Stimulated activated CD8-positive, alpha-beta memory T cell treated with anti-CD3 and anti-CD28 coated beads, Interleukin-2, amount 100 ng/mL, for 1 hour (primary cell): Measurements from ENCODE around the gene STRN4.
A peak's percentile ranks its signal among the peaks of the same experiment; 100 is the strongest.

ENCODE experiments used
- DNase-seq, 2 donors: peaks; one replicate each; pipeline ENCODE4 v3.0.0-alpha.2; 2020; ENCODE audit warnings: low read depth in 2 of 2

Gene STRN4

GRCh38 chr19:46726551-46726950 is 19.7 kb downstream of the STRN4 start:
- no peak for DNase-seq

- no peak for DNase-seq
Observed at GRCh38 chr19:46725859-46726393, 20.3 kb downstream of the STRN4 start.

- DNase-seq: no peak
Observed at GRCh38 chr19:46725036-46725820, 21.0 kb downstream of the STRN4 start.

GRCh38 chr19:46724468-46724867 is 21.8 kb downstream of the STRN4 start:
- DNase-seq: no peak

GRCh38 chr19:46723471-46723870 is 22.8 kb downstream of the STRN4 start:
- no peak for DNase-seq

GRCh38 chr19:46723023-46723461 is 23.2 kb downstream of the STRN4 start:
- DNase-seq: no peak

GRCh38 chr19:46722421-46723022 is 23.7 kb downstream of the STRN4 start:
- DNase-seq: no peak

- DNase-seq: no peak
Observed at GRCh38 chr19:46722004-46722380, 24.3 kb downstream of the STRN4 start.

GRCh38 chr19:46721269-46722003 is 24.8 kb downstream of the STRN4 start:
- DNase-seq: no peak

GRCh38 chr19:46720503-46721239 is 25.6 kb downstream of the STRN4 start:
- DNase-seq: no peak

GRCh38 chr19:46719629-46720502 is 26.4 kb downstream of the STRN4 start:
- no peak for DNase-seq

GRCh38 chr19:46718934-46719622 is 27.2 kb downstream of the STRN4 start:
- DNase-seq: no peak

- peak; percentile 29 to 40 for DNase-seq
Observed at GRCh38 chr19:46718157-46718933, 27.9 kb downstream of the STRN4 start.

- no peak for DNase-seq
Observed at GRCh38 chr19:46717716-46718143, 28.5 kb downstream of the STRN4 start.

- peak; percentile 80 to 82 for DNase-seq
Observed at GRCh38 chr19:46717034-46717715, 29.1 kb downstream of the STRN4 start, which contains the start of gene PRKD2. Gene PRKD2, minus strand, starts transcription at chr19:46717114. Its CDS starts 744 bp downstream, at chr19:46716370.

GRCh38 chr19:46716672-46717033 is 29.6 kb downstream of the STRN4 start:
- no peak for DNase-seq

- no peak for DNase-seq
Observed at GRCh38 chr19:46715975-46716671, 30.1 kb downstream of the STRN4 start.

- no peak for DNase-seq
Observed at GRCh38 chr19:46715620-46715974, 30.7 kb downstream of the STRN4 start.
